Smooth muscle cell (in vitro differentiated cells): ENCODE results near the gene ISYNA1. TPM values are rescaled to one million over a fixed set of nuclear protein-coding genes. Genes with fewer than 3 reads are reported as not detected.

Experiments
- DNase-seq: peaks from one replicate; lab custom pipeline; 2025; ENCODE audit not compliant: unreplicated experiment; lab: John Stamatoyannopoulos, UW
- H2AFZ ChIP-seq: fragments of 200-600 bp; sonication (generic); 2 replicates; pipeline ENCODE4 v1.6.0; 2016; ENCODE audit warnings: antibody characterized with exemption, low read depth, mild to moderate bottlenecking
- H3F3A ChIP-seq: fragments of 200-600 bp; sonication (generic); 2 replicates; pipeline ENCODE4 v1.6.0; 2017; ENCODE audit warnings: antibody characterized with exemption, low read depth
- H3K27ac ChIP-seq: fragments of 200-600 bp; sonication (generic); 2 replicates; pipeline ENCODE4 v1.5.1; 2016; ENCODE audit warnings: low read depth, mild to moderate bottlenecking
- H3K27me3 ChIP-seq: fragments of 200-600 bp; sonication (generic); 2 replicates; pipeline ENCODE4 v1.6.1; 2016; ENCODE audit warnings: low read depth, mild to moderate bottlenecking
- H3K36me3 ChIP-seq: fragments of 200-600 bp; sonication (generic); 2 replicates; pipeline ENCODE4 v1.5.1; 2016; ENCODE audit warnings: low read depth
- H3K4me1 ChIP-seq: fragments of 200-600 bp; sonication (generic); 2 replicates; pipeline ENCODE4 v1.5.1; 2016; ENCODE audit warnings: low read depth
- H3K4me2 ChIP-seq: fragments of 200-600 bp; sonication (generic); 2 replicates; pipeline ENCODE4 v1.6.0; 2016; ENCODE audit warnings: mild to moderate bottlenecking
- H3K4me3 ChIP-seq: fragments of 200-600 bp; sonication (generic); 2 replicates; pipeline ENCODE4 v1.5.1; 2016; ENCODE audit warnings: mild to moderate bottlenecking
- H3K79me2 ChIP-seq: fragments of 200-600 bp; sonication (generic); 2 replicates; pipeline ENCODE4 v1.6.0; 2016; ENCODE audit warnings: low read depth, mild to moderate bottlenecking
- H3K9ac ChIP-seq: fragments of 200-600 bp; sonication (generic); 2 replicates; pipeline ENCODE4 v1.6.0; 2016; ENCODE audit warnings: low read depth
- H3K9me3 ChIP-seq: fragments of 200-600 bp; sonication (generic); replicated peaks from 2 replicates; pipeline ENCODE4 v1.5.1; 2016; ENCODE audit warnings: low read depth
- H4K20me1 ChIP-seq: fragments of 200-600 bp; sonication (generic); 2 replicates; pipeline ENCODE4 v1.6.0; 2016; ENCODE audit warnings: low read depth
- CTCF ChIP-seq: fragments of 200-600 bp; sonication (generic); IDR thresholded peaks from 2 replicates; pipeline ENCODE4 v1.5.1; 2017; ENCODE audit warnings: borderline replicate concordance, mild to moderate bottlenecking, antibody characterized with exemption; ENCODE audit not compliant: insufficient read depth, poor library complexity, severe bottlenecking
- WGBS: methylation state at CpG from one replicate; pipeline ENCODE4 v1.1.7; 2016; ENCODE audit warnings: low lambda C conversion rate; 5-methylcytosine and 5-hydroxymethylcytosine counted together
- polyA plus RNA-seq: library from polyadenylated mRNA; unstranded; fragments of >200 nt; fragmentation: Nextera tagmentation; extraction: Ambion mirVana; gene quantifications from 2 replicates; pipeline ENCODE4 v1.2.1, GENCODE V29; 2016
- total RNA-seq: library from RNA; depleted of rRNA; stranded (reverse); fragments of >200 nt; gene quantifications from 2 replicates; pipeline ENCODE4 v1.2.3, GENCODE V29; 2014

The ISYNA1 gene
- total and polyA plus RNA-seq, 2 experiments from 2014 or later = 56.9 to 60.1 TPM

DNA sequence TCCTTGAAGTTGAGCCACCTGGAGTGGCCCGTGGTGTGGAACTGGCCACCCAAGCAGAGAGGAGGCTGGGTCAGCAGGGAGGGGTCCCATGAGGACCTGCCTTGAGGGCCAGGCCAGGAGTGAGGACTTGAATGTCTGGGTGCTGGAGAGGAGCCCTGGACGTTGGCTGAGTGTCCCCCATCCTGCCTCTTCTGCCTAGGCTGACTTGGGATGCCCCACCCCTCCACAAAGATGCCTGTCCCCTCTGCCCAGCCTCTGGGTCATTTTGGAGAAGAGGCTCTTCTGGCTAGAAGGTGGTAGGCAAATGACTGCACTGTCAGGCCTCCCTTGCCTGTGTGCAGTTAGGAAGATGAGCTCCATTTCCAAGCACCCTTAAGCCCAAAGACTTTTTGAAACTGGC lies 17.0 kb downstream of the ISYNA1 start:
- Histone ChIP-seq H3K27ac (no peak overlapping the region), H4K20me1 (peaks cover 58% of the 10 kb centered on the region), H3K4me2 (peak overlapping the region; percentile 82), H3K9me3 (no peaks in the 10 kb centered on the region), H3K27me3 (no peaks in the 10 kb centered on the region), H3F3A (peaks cover 7% of the 10 kb centered on the region), H3K4me3 (no peak overlapping the region), H2AFZ (no peak overlapping the region), H3K4me1 (peaks cover 25% of the 10 kb centered on the region), H3K9ac (no peak overlapping the region), H3K79me2 (peaks cover 37% of the 10 kb centered on the region), H3K36me3 (no peaks in the 10 kb centered on the region)
- DNase-seq = no peak
- TF ChIP-seq CTCF = no peak
- 73% methylated on average over 2 of the region's 2 CpGs for WGBS

DNA sequence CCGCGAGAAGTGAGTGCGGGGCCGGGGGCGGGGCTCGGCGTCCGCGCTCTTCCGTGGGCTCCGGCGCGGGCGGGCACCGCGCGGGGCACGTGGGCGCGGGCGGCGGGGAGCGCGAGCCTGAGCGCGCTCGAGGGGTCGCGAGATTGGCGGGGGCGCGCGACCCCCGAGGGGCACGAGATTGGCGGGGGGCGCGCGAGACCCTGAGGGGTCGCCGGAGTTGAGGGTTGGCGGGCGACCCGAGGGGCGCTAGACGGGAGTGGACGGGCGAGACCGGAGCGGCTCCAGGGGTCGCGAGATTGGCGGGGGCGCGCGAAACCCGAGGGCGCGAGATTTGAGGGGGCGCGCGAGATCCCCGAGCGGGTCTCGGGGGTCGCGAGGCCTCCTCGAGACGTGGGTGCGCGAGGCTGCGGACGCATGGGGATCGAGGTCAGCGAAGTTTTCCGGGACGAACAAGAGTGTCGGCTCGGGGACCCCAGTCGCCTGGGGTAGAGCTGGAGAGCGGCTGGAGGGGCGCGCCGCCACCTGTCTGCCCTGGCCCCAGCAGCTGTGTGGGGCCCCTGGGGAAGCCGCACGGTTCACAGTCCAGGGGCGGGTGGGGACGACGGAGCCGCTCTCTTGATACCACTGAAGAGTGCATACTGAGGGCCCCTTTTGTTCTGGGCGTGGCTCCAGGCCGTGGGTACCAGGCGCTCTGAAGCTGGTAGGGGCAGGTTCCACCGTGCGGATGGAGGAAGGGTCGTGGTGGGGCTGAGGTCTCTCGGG lies 18.1 kb downstream of the ISYNA1 start:
- no peak overlapping the region for H2AFZ ChIP-seq
- no peaks in the 10 kb centered on the region for H3K9me3 ChIP-seq
- peak overlapping the region; percentile 52 for H3K4me3 ChIP-seq
- DNase-seq = no peak
- H3K4me1 ChIP-seq = peaks cover 25% of the 10 kb centered on the region
- H3K79me2 ChIP-seq = peaks cover 36% of the 10 kb centered on the region
- no peak for TF ChIP-seq CTCF
- peak overlapping the region; percentile 53 for H3K9ac ChIP-seq
- peak overlapping the region; percentile 82 for H3K4me2 ChIP-seq
- peaks cover 7% of the 10 kb centered on the region for H3F3A ChIP-seq
- H3K36me3 ChIP-seq = no peaks in the 10 kb centered on the region
- no peak overlapping the region for H3K27ac ChIP-seq
- 8% methylated on average over 34 of the region's 97 CpGs for WGBS
- peaks cover 49% of the 10 kb centered on the region for H4K20me1 ChIP-seq
- no peaks in the 10 kb centered on the region for H3K27me3 ChIP-seq

GRCh38 chr19:18419195-18419698 lies 18.7 kb downstream of the ISYNA1 start, which contains the start of gene SSBP4:
SSBP4 (plus strand) TSS chr19:18419398; CDS start chr19:18419649, 251 bp downstream.
- 2% methylated on average over 31 of the region's 80 CpGs for WGBS
- no peak for DNase-seq
- TF ChIP-seq CTCF = peak; percentile 30
- H3K27ac ChIP-seq = peak within 1 kb of the TSS; percentile 99
- peak within 1 kb of the TSS; percentile 53 for H3K9ac ChIP-seq
- H4K20me1 ChIP-seq = peaks cover 42% of the 10 kb centered on the region
- peaks cover 20% of the 10 kb centered on the region for H3K4me1 ChIP-seq
- no peaks in the 10 kb centered on the region for H3K9me3 ChIP-seq
- no peaks in the 10 kb centered on the region for H3K27me3 ChIP-seq
- no peak within 1 kb of the TSS for H2AFZ ChIP-seq
- H3K4me2 ChIP-seq = peak within 1 kb of the TSS; percentile 82
- H3F3A ChIP-seq = peaks cover 7% of the 10 kb centered on the region
- peak within 1 kb of the TSS; percentile 52 for H3K4me3 ChIP-seq
- H3K79me2 ChIP-seq = peaks cover 30% of the 10 kb centered on the region
- no peaks in the 10 kb centered on the region for H3K36me3 ChIP-seq
